ENCODE measurements around the gene PHF21B.

Gene PHF21B

GRCh38 chr22:45019861-45020655, 10.3 kb upstream of the PHF21B start:
- FAIRE-seq, result no peak
- no peak for DNase-seq (ENCODE audit: insufficient read length, low spot score)

GRCh38 chr22:45014654-45015053, 4.8 kb upstream of the PHF21B start:
- FAIRE-seq (no peak), DNase-seq (ENCODE audit: insufficient read length, low spot score) (no peak)

- DNase-seq (ENCODE audit: insufficient read length, low spot score), result no peak
- no peak for FAIRE-seq
Observed at GRCh38 chr22:45013138-45013537, 3.3 kb upstream of the PHF21B start.

GRCh38 chr22:45010532-45010900, 711 bp upstream of the PHF21B start:
- no peak for DNase-seq (ENCODE audit: insufficient read length, low spot score)
- no peak for FAIRE-seq

- DNase-seq (ENCODE audit: insufficient read length, low spot score) (no peak), FAIRE-seq (no peak)
Observed at GRCh38 chr22:45008751-45009605, 827 bp downstream of the PHF21B start.

GRCh38 chr22:45008186-45008681, 1.6 kb downstream of the PHF21B start:
- FAIRE-seq, result no peak
- DNase-seq (ENCODE audit: insufficient read length, low spot score), result no peak

GRCh38 chr22:45007391-45008185, 2.2 kb downstream of the PHF21B start:
- DNase-seq (ENCODE audit: insufficient read length, low spot score), result no peak
- no peak for FAIRE-seq

GRCh38 chr22:45006964-45007390, 2.8 kb downstream of the PHF21B start:
- no peak for FAIRE-seq

GRCh38 chr22:45006111-45006963, 3.5 kb downstream of the PHF21B start:
- no peak for DNase-seq (ENCODE audit: insufficient read length, low spot score)
- FAIRE-seq, result no peak

More at GRCh38 chr22:45006964-45007390, 2.8 kb downstream of the PHF21B start:
- no peak for DNase-seq (ENCODE audit: insufficient read length, low spot score)

- FAIRE-seq, result no peak
- no peak for DNase-seq (ENCODE audit: insufficient read length, low spot score)
Observed at GRCh38 chr22:45001653-45002052, 8.2 kb downstream of the PHF21B start.

GRCh38 chr22:45000330-45000729, 9.5 kb downstream of the PHF21B start:
- FAIRE-seq, result no peak

GRCh38 chr22:44999687-45000086, 10.1 kb downstream of the PHF21B start:
- DNase-seq (ENCODE audit: insufficient read length, low spot score), result no peak
- FAIRE-seq, result no peak

More at GRCh38 chr22:45000330-45000729, 9.5 kb downstream of the PHF21B start:
- no peak for DNase-seq (ENCODE audit: insufficient read length, low spot score)

- FAIRE-seq, result no peak
- no peak for DNase-seq (ENCODE audit: insufficient read length, low spot score)
Observed at GRCh38 chr22:44999231-44999630, 10.6 kb downstream of the PHF21B start.

- no peak for FAIRE-seq
Observed at GRCh38 chr22:44998296-44998695, 11.5 kb downstream of the PHF21B start.

GRCh38 chr22:44997060-44997459, 12.7 kb downstream of the PHF21B start:
- no peak for DNase-seq (ENCODE audit: insufficient read length, low spot score)
- no peak for FAIRE-seq

More at GRCh38 chr22:44998296-44998695, 11.5 kb downstream of the PHF21B start:
- no peak for DNase-seq (ENCODE audit: insufficient read length, low spot score)

GRCh38 chr22:44996648-44997047, 13.2 kb downstream of the PHF21B start:
- FAIRE-seq (no peak), DNase-seq (ENCODE audit: insufficient read length, low spot score) (no peak)

GRCh38 chr22:44996120-44996519, 13.7 kb downstream of the PHF21B start:
- no peak for FAIRE-seq
- no peak for DNase-seq (ENCODE audit: insufficient read length, low spot score)

- DNase-seq (ENCODE audit: insufficient read length, low spot score) (no peak), FAIRE-seq (no peak)
Observed at GRCh38 chr22:44995715-44996114, 14.1 kb downstream of the PHF21B start.

GRCh38 chr22:44995105-44995514, 14.7 kb downstream of the PHF21B start:
- FAIRE-seq (no peak), DNase-seq (ENCODE audit: insufficient read length, low spot score) (no peak)
